Vagina (tissue), 2 donors: Measurements from ENCODE around the gene ADAMTS15.
"Not testable (repeated sequence)": the region's sequence is repeated elsewhere in the genome, so short reads cannot be mapped to it uniquely, and the experiment has no call there.

Experiments
- POLR2A ChIP-seq, 2 donors: fragments of 450-650 bp; IDR thresholded peaks; one replicate each; pipeline ENCODE4 v1.6.1; 2017; ENCODE audit warnings: antibody characterized with exemption in 2 of 2, mild to moderate bottlenecking in 2 of 2, moderate library complexity in 2 of 2
- POLR2AphosphoS5 ChIP-seq, 2 donors: sonication (generic); formaldehyde crosslinking; IDR thresholded peaks; one replicate each; pipeline ENCODE4 v1.9.0; 2017; ENCODE audit warnings: antibody characterized with exemption in 2 of 2, mild to moderate bottlenecking in 2 of 2, low read depth in 1 of 2; ENCODE audit not compliant: insufficient read depth in 1 of 2
- TF ChIP-seq, protein P1 (sequence below), 3 experiments: fragments of 450-650 bp in 2 of 3; fragments of 200-600 bp in 1 of 3; sonication (generic) in 1 of 3; IDR thresholded peaks; one replicate each; pipeline ENCODE4 v1.5.1; 2017 to 2019; ENCODE audit warnings: antibody characterized with exemption in 3 of 3, mild to moderate bottlenecking in 2 of 3, moderate library complexity in 2 of 3

DNA sequence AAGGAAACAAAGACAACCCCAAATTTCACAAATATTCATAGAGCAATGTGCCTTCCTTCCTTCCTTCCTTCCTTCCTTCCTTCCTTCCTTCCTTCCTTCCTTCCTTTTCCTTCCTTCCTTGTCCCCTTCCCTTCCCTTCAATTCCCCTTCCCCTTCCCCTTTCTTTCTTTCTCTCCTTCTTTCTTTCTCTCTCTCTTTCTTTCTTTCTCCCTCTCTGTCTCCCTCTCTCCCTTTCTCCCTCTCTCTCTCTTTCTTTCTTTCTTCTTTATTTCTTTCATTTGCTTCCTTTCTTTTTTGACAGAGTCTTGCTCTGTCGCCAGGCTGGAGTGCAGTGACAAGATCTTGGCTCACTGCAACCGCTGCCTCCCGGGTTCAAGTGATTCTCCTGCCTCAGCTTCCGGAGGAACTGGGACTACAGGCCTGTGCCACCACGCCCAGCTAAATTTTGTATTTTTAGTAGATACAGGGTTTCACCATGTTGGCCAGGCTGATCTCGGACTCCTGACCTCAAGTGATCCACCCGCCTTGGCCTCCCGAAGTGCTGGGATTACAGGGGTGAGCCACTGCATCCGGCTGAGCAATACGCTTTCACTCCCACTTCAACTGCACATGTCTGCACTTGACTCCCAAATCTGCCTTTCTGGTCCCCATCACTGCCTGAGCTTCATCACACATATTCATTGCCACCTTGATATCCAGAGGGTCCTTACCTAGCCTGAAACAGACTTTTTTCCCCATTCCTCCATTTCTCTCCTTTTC, 9.9 kb upstream of the ADAMTS15 start:
- not testable (repeated sequence) for TF ChIP-seq POLR2A (IDR thresholded peaks at IDR 0.05); POLR2AphosphoS5 (IDR thresholded peaks at IDR 0.05; ENCODE audit: insufficient read depth in 1 of 2, low read depth in 1 of 2)
- TF ChIP-seq, protein P1, sequence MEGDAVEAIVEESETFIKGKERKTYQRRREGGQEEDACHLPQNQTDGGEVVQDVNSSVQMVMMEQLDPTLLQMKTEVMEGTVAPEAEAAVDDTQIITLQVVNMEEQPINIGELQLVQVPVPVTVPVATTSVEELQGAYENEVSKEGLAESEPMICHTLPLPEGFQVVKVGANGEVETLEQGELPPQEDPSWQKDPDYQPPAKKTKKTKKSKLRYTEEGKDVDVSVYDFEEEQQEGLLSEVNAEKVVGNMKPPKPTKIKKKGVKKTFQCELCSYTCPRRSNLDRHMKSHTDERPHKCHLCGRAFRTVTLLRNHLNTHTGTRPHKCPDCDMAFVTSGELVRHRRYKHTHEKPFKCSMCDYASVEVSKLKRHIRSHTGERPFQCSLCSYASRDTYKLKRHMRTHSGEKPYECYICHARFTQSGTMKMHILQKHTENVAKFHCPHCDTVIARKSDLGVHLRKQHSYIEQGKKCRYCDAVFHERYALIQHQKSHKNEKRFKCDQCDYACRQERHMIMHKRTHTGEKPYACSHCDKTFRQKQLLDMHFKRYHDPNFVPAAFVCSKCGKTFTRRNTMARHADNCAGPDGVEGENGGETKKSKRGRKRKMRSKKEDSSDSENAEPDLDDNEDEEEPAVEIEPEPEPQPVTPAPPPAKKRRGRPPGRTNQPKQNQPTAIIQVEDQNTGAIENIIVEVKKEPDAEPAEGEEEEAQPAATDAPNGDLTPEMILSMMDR (IDR thresholded peaks at IDR 0.05), result not testable (repeated sequence)
